NCI-H82 treated with DMSO at 0.1 percent for 48 hours (cell line): ENCODE measurements around the gene TMEM179.

ENCODE experiments used
- DNase-seq: peaks from one replicate; lab custom pipeline; 2025; ENCODE audit not compliant: unreplicated experiment; lab: John Stamatoyannopoulos, UW

TMEM179 gene

GRCh38 chr14:104573930-104574329 is 30.6 kb downstream of the TMEM179 start:
- DNase-seq: no peak

GRCh38 chr14:104572668-104573067 is 31.9 kb downstream of the TMEM179 start:
- no peak for DNase-seq

- DNase-seq: no peak
Measured at GRCh38 chr14:104572024-104572626, 32.4 kb downstream of the TMEM179 start.

GRCh38 chr14:104571246-104571645 is 33.3 kb downstream of the TMEM179 start:
- DNase-seq: no peak

GRCh38 chr14:104569435-104569834 is 35.1 kb downstream of the TMEM179 start:
- no peak for DNase-seq

- DNase-seq: no peak
Measured at GRCh38 chr14:104568620-104569019, 36.0 kb downstream of the TMEM179 start.

- no peak for DNase-seq
Measured at GRCh38 chr14:104567957-104568225, 36.7 kb downstream of the TMEM179 start.

GRCh38 chr14:104567141-104567956 is 37.2 kb downstream of the TMEM179 start:
- no peak for DNase-seq

GRCh38 chr14:104564744-104565679 is 39.6 kb downstream of the TMEM179 start:
- no peak for DNase-seq

GRCh38 chr14:104563742-104564615 is 40.6 kb downstream of the TMEM179 start:
- peak; percentile 7 for DNase-seq

- DNase-seq: no peak
Measured at GRCh38 chr14:104563191-104563741, 41.3 kb downstream of the TMEM179 start.

- no peak for DNase-seq
Measured at GRCh38 chr14:104562606-104563005, 42.0 kb downstream of the TMEM179 start.

- no peak for DNase-seq
Measured at GRCh38 chr14:104561632-104562495, 42.7 kb downstream of the TMEM179 start.

- no peak for DNase-seq
Measured at GRCh38 chr14:104561124-104561557, 43.4 kb downstream of the TMEM179 start.

- DNase-seq: no peak
Measured at GRCh38 chr14:104560586-104560945, 44.0 kb downstream of the TMEM179 start.

- DNase-seq: no peak
Measured at GRCh38 chr14:104559804-104560585, 44.6 kb downstream of the TMEM179 start.

GRCh38 chr14:104559028-104559803 is 45.4 kb downstream of the TMEM179 start:
- no peak for DNase-seq
